GM18517 (cell line): Measurements from ENCODE around the gene CSF2.

Experiments
- ATAC-seq: cut with Tn5 transposase; IDR thresholded peaks from one replicate; pipeline ENCODE4 v1.9.1; 2021; ENCODE audit warnings: mild to moderate bottlenecking, moderate library complexity; ENCODE audit not compliant: unreplicated experiment

The CSF2 gene

GRCh38 chr5:132086277-132086794, 12.7 kb downstream of the CSF2 start:
- ATAC-seq, result no peak

GRCh38 chr5:132087176-132087575, 13.6 kb downstream of the CSF2 start:
- ATAC-seq, result no peak

GRCh38 chr5:132087661-132088060, 14.1 kb downstream of the CSF2 start:
- no peak for ATAC-seq

- ATAC-seq, result no peak
Measured at GRCh38 chr5:132089363-132089762, 15.8 kb downstream of the CSF2 start.

GRCh38 chr5:132090107-132090506, 16.5 kb downstream of the CSF2 start:
- no peak for ATAC-seq

GRCh38 chr5:132093271-132093670, 19.7 kb downstream of the CSF2 start:
- no peak for ATAC-seq

GRCh38 chr5:132094393-132095076, 20.9 kb downstream of the CSF2 start:
- no peak for ATAC-seq

- no peak for ATAC-seq
Measured at GRCh38 chr5:132095077-132095410, 21.5 kb downstream of the CSF2 start.

GRCh38 chr5:132095424-132095972, 21.9 kb downstream of the CSF2 start:
- ATAC-seq, result no peak

- ATAC-seq, result no peak
Measured at GRCh38 chr5:132096904-132097303, 23.3 kb downstream of the CSF2 start.

- ATAC-seq, result no peak
Measured at GRCh38 chr5:132098151-132098594, 24.6 kb downstream of the CSF2 start.

GRCh38 chr5:132098621-132099020, 25.0 kb downstream of the CSF2 start:
- no peak for ATAC-seq

- peak; percentile 55 for ATAC-seq
Measured at GRCh38 chr5:132099076-132099748, 25.6 kb downstream of the CSF2 start.

GRCh38 chr5:132099905-132100304, 26.3 kb downstream of the CSF2 start:
- no peak for ATAC-seq

GRCh38 chr5:132100672-132101261, 27.2 kb downstream of the CSF2 start:
- no peak for ATAC-seq

- ATAC-seq, result no peak
Measured at GRCh38 chr5:132101385-132101880, 27.8 kb downstream of the CSF2 start.

- ATAC-seq, result no peak
Measured at GRCh38 chr5:132102101-132102701, 28.6 kb downstream of the CSF2 start.

GRCh38 chr5:132102944-132103331, 29.3 kb downstream of the CSF2 start:
- no peak for ATAC-seq

- peak; percentile 73 for ATAC-seq
Measured at GRCh38 chr5:132103332-132103951, 29.9 kb downstream of the CSF2 start.

- peak; percentile 9 for ATAC-seq
Measured at GRCh38 chr5:132103969-132104391, 30.4 kb downstream of the CSF2 start.

- no peak for ATAC-seq
Measured at GRCh38 chr5:132104556-132104955, 31.0 kb downstream of the CSF2 start.
